SK-N-SH (cell line): ENCODE data around the gene TSPAN14.

Experiments
- JUND ChIP-seq: IDR thresholded peaks from 2 replicates; pipeline ENCODE4 v1.4.0; 2012
- TAF1 ChIP-seq: IDR thresholded peaks from 2 replicates; pipeline ENCODE4 v1.6.1; 2012; ENCODE audit warnings: low read depth, mild to moderate bottlenecking, low read length, moderate library complexity, borderline replicate concordance
- TF ChIP-seq, protein P1 (sequence below): IDR thresholded peaks from 2 replicates; pipeline ENCODE4 v1.4.0; 2012; ENCODE audit warnings: low read depth
- TF ChIP-seq, protein P2 (sequence below): fragments of 150-350 bp; IDR thresholded peaks from 2 replicates; pipeline ENCODE4 v1.6.1; 2016; ENCODE audit warnings: mild to moderate bottlenecking, low read depth, low read length

DNA sequence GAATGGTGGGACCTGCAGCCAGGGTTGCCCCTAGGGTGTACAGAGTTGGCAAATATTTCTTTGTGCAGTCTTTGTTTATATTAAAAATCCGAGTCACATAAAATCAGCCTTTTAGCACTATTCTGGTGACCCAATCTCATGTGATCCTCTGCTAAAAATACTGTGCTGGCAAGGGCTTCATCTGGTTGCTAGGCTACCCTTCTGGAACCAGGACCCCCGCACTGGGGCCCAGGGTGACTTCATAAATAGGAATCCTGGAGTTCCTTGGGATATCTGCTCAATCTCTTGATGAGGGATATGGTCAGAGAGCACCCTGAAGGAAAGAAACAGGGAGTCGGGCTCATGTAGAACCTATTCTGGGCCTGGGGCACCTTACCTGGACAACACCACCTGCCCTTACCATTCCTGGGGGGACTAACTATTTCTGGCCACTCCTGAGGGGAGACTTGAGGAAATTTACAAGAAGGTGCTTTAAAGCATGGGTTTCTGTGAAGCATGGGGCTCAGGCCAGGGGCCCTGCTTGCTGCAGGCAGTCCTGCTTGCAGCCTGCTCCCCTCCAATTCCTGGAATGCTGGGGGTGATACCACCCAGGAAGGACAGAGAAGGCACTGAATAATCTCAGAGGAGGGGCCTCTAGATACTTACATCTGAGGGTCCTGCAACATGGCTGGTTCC is 128.3 kb downstream of the TSPAN14 start:
- TF ChIP-seq, protein P1, sequence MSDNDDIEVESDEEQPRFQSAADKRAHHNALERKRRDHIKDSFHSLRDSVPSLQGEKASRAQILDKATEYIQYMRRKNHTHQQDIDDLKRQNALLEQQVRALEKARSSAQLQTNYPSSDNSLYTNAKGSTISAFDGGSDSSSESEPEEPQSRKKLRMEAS = no peak
- TF ChIP-seq, protein P2, sequence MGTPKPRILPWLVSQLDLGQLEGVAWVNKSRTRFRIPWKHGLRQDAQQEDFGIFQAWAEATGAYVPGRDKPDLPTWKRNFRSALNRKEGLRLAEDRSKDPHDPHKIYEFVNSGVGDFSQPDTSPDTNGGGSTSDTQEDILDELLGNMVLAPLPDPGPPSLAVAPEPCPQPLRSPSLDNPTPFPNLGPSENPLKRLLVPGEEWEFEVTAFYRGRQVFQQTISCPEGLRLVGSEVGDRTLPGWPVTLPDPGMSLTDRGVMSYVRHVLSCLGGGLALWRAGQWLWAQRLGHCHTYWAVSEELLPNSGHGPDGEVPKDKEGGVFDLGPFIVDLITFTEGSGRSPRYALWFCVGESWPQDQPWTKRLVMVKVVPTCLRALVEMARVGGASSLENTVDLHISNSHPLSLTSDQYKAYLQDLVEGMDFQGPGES = no peak
- TF ChIP-seq TAF1 = no peak
- no peak for TF ChIP-seq JUND
